ENCODE results near the gene TTLL7. TPM values are rescaled to one million over a fixed set of nuclear protein-coding genes. Genes with fewer than 3 reads are reported as not detected.

Gene TTLL7
- total RNA-seq, 1 donor from 2014 or later, result 15.0 TPM

DNA sequence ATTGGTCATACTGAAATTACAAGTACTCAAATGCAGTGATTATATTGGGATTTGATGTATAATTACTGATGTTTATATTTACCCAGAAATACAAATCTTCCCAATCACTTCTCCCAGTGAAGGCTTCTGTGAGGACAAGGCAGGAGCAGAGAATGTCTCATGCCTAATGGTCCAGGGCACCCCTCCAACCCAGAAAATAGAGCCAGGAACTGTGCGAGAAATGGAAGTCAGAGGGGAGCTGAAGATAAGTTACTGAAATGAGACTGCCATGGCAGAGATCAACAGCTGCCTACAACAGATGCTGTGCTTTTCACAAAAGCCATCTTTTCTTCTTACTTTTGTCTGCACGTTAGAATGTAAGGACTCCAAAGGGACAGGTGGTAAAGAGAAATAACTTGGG is 171.2 kb downstream of the TTLL7 start:
- TF ChIP-seq POLR2A (IDR thresholded peaks at IDR 0.05) (no peak), POLR2AphosphoS5 (IDR thresholded peaks at IDR 0.05; ENCODE audit: insufficient read depth in 1 of 2, low read depth in 1 of 2) (no peak), CTCF (IDR thresholded peaks at IDR 0.05) (no peak)
- Histone ChIP-seq H3K36me3 (no peaks in the 10 kb centered on the region), H3K9me3 (no peaks in the 10 kb centered on the region), H3K27me3 (no peaks in the 10 kb centered on the region), H3K4me3 (no peak overlapping the region), H3K27ac (no peak overlapping the region), H3K4me1 (no peaks in the 10 kb centered on the region)
- intact Hi-C loops (cut with DNase I), result no loop called here
- DNase-seq (ENCODE audit: extremely low spot score in 2 of 2), result no peak

- Histone ChIP-seq H3K9me3 (no peaks in the 10 kb centered on the region), H3K36me3 (no peaks in the 10 kb centered on the region), H3K27ac (no peak overlapping the region), H3K4me3 (no peak overlapping the region), H3K4me1 (no peaks in the 10 kb centered on the region), H3K27me3 (no peaks in the 10 kb centered on the region)
- no peak for DNase-seq (ENCODE audit: extremely low spot score in 2 of 2)
- intact Hi-C loops (cut with DNase I), result no loop called here
- TF ChIP-seq POLR2A (IDR thresholded peaks at IDR 0.05), result no peak
- TF ChIP-seq CTCF (IDR thresholded peaks at IDR 0.05), result no peak
- TF ChIP-seq POLR2AphosphoS5 (IDR thresholded peaks at IDR 0.05; ENCODE audit: insufficient read depth in 1 of 2, low read depth in 1 of 2), result no peak
Observed at GRCh38 chr1:83822208-83822607, 176.7 kb downstream of the TTLL7 start.

DNA sequence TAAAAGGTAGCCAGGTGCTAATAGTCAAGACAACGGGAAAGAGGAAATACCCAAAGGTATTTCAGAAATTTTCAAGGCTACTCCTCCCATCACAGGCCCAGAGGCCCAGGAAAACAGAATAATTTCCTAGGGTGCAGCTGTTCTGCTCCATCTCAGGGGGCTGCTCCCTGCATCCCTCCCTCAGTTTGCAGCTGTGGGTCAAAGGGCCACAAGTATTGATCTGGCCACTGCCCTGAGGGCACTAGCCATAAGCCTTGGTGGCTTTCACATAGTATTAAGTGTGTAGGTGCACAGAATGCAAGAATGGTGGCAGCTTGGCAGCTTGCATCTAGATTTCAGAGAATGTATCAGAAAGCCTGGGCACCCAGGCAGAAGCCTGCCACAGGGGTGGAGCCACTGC is 179.5 kb downstream of the TTLL7 start:
- TF ChIP-seq POLR2A (IDR thresholded peaks at IDR 0.05), result no peak
- no peak for TF ChIP-seq POLR2AphosphoS5 (IDR thresholded peaks at IDR 0.05; ENCODE audit: insufficient read depth in 1 of 2, low read depth in 1 of 2)
- TF ChIP-seq CTCF (IDR thresholded peaks at IDR 0.05), result no peak
- no peak overlapping the region for H3K27ac ChIP-seq
- H3K4me3 ChIP-seq, result no peak overlapping the region
- intact Hi-C loops (cut with DNase I), result no loop called here
- DNase-seq (ENCODE audit: extremely low spot score in 2 of 2), result no peak
- H3K9me3 ChIP-seq, result no peaks in the 10 kb centered on the region
- H3K36me3 ChIP-seq, result no peaks in the 10 kb centered on the region
- no peaks in the 10 kb centered on the region for H3K27me3 ChIP-seq
- no peaks in the 10 kb centered on the region for H3K4me1 ChIP-seq

DNA sequence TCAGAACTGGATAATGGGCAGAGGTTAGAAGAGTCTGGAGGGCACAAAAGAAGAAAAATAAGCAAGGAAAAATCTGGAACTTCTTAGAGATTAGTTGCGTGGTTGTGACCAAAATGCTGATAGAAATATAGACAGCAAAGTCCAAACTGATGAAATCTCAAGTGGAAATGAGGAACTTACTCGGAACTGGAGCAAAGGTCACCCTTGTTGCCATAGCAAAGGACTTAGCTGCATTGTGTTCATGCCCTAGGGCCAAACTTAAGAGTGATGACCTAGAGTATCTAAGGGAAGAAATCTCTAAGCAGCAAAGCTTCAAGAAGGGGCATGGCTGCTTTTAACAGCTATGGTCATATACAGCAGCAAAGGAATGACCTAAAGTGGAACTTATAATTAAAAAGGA is 180.0 kb downstream of the TTLL7 start:
- no peaks in the 10 kb centered on the region for H3K4me1 ChIP-seq
- no peaks in the 10 kb centered on the region for H3K36me3 ChIP-seq
- TF ChIP-seq POLR2AphosphoS5 (IDR thresholded peaks at IDR 0.05; ENCODE audit: insufficient read depth in 1 of 2, low read depth in 1 of 2), result no peak
- TF ChIP-seq CTCF (IDR thresholded peaks at IDR 0.05), result no peak
- no peak for TF ChIP-seq POLR2A (IDR thresholded peaks at IDR 0.05)
- intact Hi-C loops (cut with DNase I), result no loop called here
- no peak overlapping the region for H3K27ac ChIP-seq
- H3K27me3 ChIP-seq, result no peaks in the 10 kb centered on the region
- H3K4me3 ChIP-seq, result no peak overlapping the region
- H3K9me3 ChIP-seq, result no peaks in the 10 kb centered on the region
- DNase-seq (ENCODE audit: extremely low spot score in 2 of 2), result no peak

GRCh38 chr1:83816836-83817235 is 182.1 kb downstream of the TTLL7 start:
- H3K9me3 ChIP-seq, result no peaks in the 10 kb centered on the region
- H3K4me3 ChIP-seq, result no peak overlapping the region
- H3K27me3 ChIP-seq, result no peaks in the 10 kb centered on the region
- intact Hi-C loops (cut with DNase I), result no loop called here
- no peaks in the 10 kb centered on the region for H3K36me3 ChIP-seq
- H3K27ac ChIP-seq, result no peak overlapping the region
- H3K4me1 ChIP-seq, result no peaks in the 10 kb centered on the region
- no peak for DNase-seq (ENCODE audit: extremely low spot score in 2 of 2)
- TF ChIP-seq POLR2AphosphoS5 (IDR thresholded peaks at IDR 0.05; ENCODE audit: insufficient read depth in 1 of 2, low read depth in 1 of 2), result no peak
- TF ChIP-seq CTCF (IDR thresholded peaks at IDR 0.05), result no peak
- TF ChIP-seq POLR2A (IDR thresholded peaks at IDR 0.05), result no peak

Data from vagina (tissue), 2 donors.